ENCODE results near the gene NPAS1.

The NPAS1 gene

GRCh38 chr19:46993622-46994021 is 26.0 kb upstream of the NPAS1 start:
- peaks cover 27% of the 10 kb centered on the region for H3K36me3 ChIP-seq (ENCODE audit: control insufficient read depth, low read length)
- H3K27ac ChIP-seq (ENCODE audit: low read depth, low read length): no peak overlapping the region
- TF ChIP-seq, protein P1, sequence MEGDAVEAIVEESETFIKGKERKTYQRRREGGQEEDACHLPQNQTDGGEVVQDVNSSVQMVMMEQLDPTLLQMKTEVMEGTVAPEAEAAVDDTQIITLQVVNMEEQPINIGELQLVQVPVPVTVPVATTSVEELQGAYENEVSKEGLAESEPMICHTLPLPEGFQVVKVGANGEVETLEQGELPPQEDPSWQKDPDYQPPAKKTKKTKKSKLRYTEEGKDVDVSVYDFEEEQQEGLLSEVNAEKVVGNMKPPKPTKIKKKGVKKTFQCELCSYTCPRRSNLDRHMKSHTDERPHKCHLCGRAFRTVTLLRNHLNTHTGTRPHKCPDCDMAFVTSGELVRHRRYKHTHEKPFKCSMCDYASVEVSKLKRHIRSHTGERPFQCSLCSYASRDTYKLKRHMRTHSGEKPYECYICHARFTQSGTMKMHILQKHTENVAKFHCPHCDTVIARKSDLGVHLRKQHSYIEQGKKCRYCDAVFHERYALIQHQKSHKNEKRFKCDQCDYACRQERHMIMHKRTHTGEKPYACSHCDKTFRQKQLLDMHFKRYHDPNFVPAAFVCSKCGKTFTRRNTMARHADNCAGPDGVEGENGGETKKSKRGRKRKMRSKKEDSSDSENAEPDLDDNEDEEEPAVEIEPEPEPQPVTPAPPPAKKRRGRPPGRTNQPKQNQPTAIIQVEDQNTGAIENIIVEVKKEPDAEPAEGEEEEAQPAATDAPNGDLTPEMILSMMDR (IDR thresholded peaks at IDR 0.05; ENCODE audit: low read depth, low read length, poor library complexity, severe bottlenecking): no peak
- no peak for TF ChIP-seq EZH2phosphoT487 (IDR thresholded peaks at IDR 0.05; ENCODE audit: borderline replicate concordance, low read length)
- H3K27me3 ChIP-seq (ENCODE audit: control insufficient read depth, low read length): no peaks in the 10 kb centered on the region
- no peaks in the 10 kb centered on the region for H3K79me2 ChIP-seq (ENCODE audit: control insufficient read depth, low read length)
- H3K4me3 ChIP-seq (ENCODE audit: low read length): no peak overlapping the region
- H3F3A ChIP-seq (ENCODE audit: control insufficient read depth, insufficient read depth): no peaks in the 10 kb centered on the region
- no peak overlapping the region for H3K4me2 ChIP-seq (ENCODE audit: low read length)
- H4K20me1 ChIP-seq (ENCODE audit: control insufficient read depth, insufficient read depth, low read depth, low read length): no peaks in the 10 kb centered on the region
- no peaks in the 10 kb centered on the region for H3K9me3 ChIP-seq (ENCODE audit: control insufficient read depth, insufficient read depth, low read length)
- H3K4me1 ChIP-seq (ENCODE audit: control insufficient read depth, low read length): peaks cover 9% of the 10 kb centered on the region
- no peaks in the 10 kb centered on the region for H3K9me2 ChIP-seq (replicated peaks; ENCODE audit: control insufficient read depth, low read length)

DNA sequence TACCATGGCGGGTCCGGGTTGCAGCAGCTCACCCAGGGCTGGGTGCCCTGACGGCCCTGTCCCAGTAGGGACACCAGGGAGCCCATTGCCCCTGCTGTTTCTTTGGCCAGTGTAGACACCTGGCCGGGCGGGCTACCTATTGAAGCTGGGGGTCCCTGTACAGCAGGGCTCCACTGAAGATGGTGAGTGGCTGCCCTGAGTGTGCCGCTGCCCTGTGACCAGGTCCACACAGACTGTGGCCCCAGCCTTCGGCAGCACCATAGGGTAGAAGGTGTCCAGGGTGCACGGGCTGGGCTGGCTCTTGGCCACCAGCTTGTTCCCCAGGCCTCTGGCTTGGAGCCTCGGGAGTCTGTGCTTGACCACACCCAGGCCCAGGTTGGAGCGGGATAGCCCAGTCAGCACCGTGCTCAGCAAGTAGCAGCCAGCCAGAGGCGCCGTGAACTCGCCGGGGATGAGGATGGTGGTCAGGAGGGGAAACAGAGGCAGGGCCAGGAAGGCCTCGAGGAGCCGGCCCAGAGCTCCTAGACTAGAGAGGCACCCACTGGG is 25.4 kb upstream of the NPAS1 start:
- Histone ChIP-seq H3K9me3 (ENCODE audit: control insufficient read depth, insufficient read depth, low read length) (no peaks in the 10 kb centered on the region), H3K79me2 (ENCODE audit: control insufficient read depth, low read length) (no peaks in the 10 kb centered on the region), H3K4me1 (ENCODE audit: control insufficient read depth, low read length) (peaks cover 9% of the 10 kb centered on the region), H3K27ac (ENCODE audit: low read depth, low read length) (no peak overlapping the region), H3F3A (ENCODE audit: control insufficient read depth, insufficient read depth) (no peaks in the 10 kb centered on the region), H3K4me3 (ENCODE audit: low read length) (no peak overlapping the region), H3K27me3 (ENCODE audit: control insufficient read depth, low read length) (no peaks in the 10 kb centered on the region), H3K9me2 (replicated peaks; ENCODE audit: control insufficient read depth, low read length) (no peaks in the 10 kb centered on the region), H3K4me2 (ENCODE audit: low read length) (no peak overlapping the region), H4K20me1 (ENCODE audit: control insufficient read depth, insufficient read depth, low read depth, low read length) (no peaks in the 10 kb centered on the region), H3K36me3 (ENCODE audit: control insufficient read depth, low read length) (peaks cover 25% of the 10 kb centered on the region)
- no peak for TF ChIP-seq EZH2phosphoT487 (IDR thresholded peaks at IDR 0.05; ENCODE audit: borderline replicate concordance, low read length)
- TF ChIP-seq, protein P1 (IDR thresholded peaks at IDR 0.05; ENCODE audit: low read depth, low read length, poor library complexity, severe bottlenecking): no peak

DNA sequence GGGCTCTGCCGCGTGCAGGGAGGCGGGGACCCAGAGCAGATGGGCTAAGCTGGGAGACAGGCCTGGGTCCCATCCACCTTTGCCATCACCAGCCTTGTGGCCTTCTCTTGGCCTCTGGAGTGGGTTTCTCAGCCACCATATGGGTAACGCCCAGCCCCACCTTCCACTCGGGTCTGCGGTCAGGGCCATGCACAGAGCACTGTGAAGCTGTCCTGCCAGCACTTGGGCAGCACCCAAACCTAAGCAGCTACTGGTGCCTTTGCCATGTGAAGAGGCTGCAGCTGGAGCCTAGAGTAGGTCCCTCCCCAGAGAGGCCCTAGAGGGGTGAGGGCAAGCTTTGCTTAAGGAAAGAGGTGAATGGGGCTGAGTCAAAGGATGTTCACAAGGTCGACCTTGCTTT is 24.1 kb upstream of the NPAS1 start:
- H3F3A ChIP-seq (ENCODE audit: control insufficient read depth, insufficient read depth): no peaks in the 10 kb centered on the region
- H3K36me3 ChIP-seq (ENCODE audit: control insufficient read depth, low read length): peaks cover 28% of the 10 kb centered on the region
- H3K79me2 ChIP-seq (ENCODE audit: control insufficient read depth, low read length): no peaks in the 10 kb centered on the region
- H4K20me1 ChIP-seq (ENCODE audit: control insufficient read depth, insufficient read depth, low read depth, low read length): no peaks in the 10 kb centered on the region
- H3K27ac ChIP-seq (ENCODE audit: low read depth, low read length): no peak overlapping the region
- no peaks in the 10 kb centered on the region for H3K27me3 ChIP-seq (ENCODE audit: control insufficient read depth, low read length)
- no peak overlapping the region for H3K4me2 ChIP-seq (ENCODE audit: low read length)
- no peak overlapping the region for H3K4me3 ChIP-seq (ENCODE audit: low read length)
- H3K4me1 ChIP-seq (ENCODE audit: control insufficient read depth, low read length): peaks cover 9% of the 10 kb centered on the region
- no peak for TF ChIP-seq EZH2phosphoT487 (IDR thresholded peaks at IDR 0.05; ENCODE audit: borderline replicate concordance, low read length)
- TF ChIP-seq, protein P1 (IDR thresholded peaks at IDR 0.05; ENCODE audit: low read depth, low read length, poor library complexity, severe bottlenecking): no peak
- H3K9me2 ChIP-seq (replicated peaks; ENCODE audit: control insufficient read depth, low read length): no peaks in the 10 kb centered on the region
- no peaks in the 10 kb centered on the region for H3K9me3 ChIP-seq (ENCODE audit: control insufficient read depth, insufficient read depth, low read length)

All from DOHH2 (cell line).